Muscle of leg (tissue), 11 donors: Measurements from ENCODE around the gene ZNF296. TPM values are rescaled to one million over a fixed set of nuclear protein-coding genes. Genes with fewer than 3 reads are reported as not detected.
A peak's percentile ranks its signal among the peaks of the same experiment; 100 is the strongest.

Experiments used
- DNase-seq: peaks from one replicate; pipeline ENCODE4 v3.0.0; 2013
- H3K27ac ChIP-seq: one replicate; pipeline ENCODE4 v1.5.1; 2013; ENCODE audit warnings: mild to moderate bottlenecking, low read length, control low read depth
- H3K27me3 ChIP-seq: one replicate; pipeline ENCODE4 v1.6.1; 2013; ENCODE audit warnings: low read length; ENCODE audit not compliant: control insufficient read depth, insufficient read depth
- H3K36me3 ChIP-seq: one replicate; pipeline ENCODE4 v1.6.1; 2013; ENCODE audit warnings: low read length; ENCODE audit not compliant: control insufficient read depth, insufficient read depth
- H3K4me1 ChIP-seq: one replicate; pipeline ENCODE4 v1.6.1; 2013; ENCODE audit warnings: low read length; ENCODE audit not compliant: control insufficient read depth, insufficient read depth
- H3K4me3 ChIP-seq: one replicate; pipeline ENCODE4 v1.5.1; 2013; ENCODE audit warnings: low read length, control low read depth
- H3K9me3 ChIP-seq: replicated peaks from 2 replicates; pipeline ENCODE4 v1.6.1; 2013; ENCODE audit warnings: low read depth, low read length; ENCODE audit not compliant: control insufficient read depth
- WGBS: methylation state at CpG from one replicate; pipeline ENCODE4 v1.1.5; 2013; ENCODE audit warnings: missing lambda C conversion rate; ENCODE audit not compliant: insufficient coverage; 5-methylcytosine and 5-hydroxymethylcytosine counted together
- polyA plus RNA-seq, 8 donors: library from polyadenylated mRNA; unstranded; fragments of 120-200 nt; gene quantifications; one replicate each; pipeline versions ENCODE4 v1.2.1 to v1.2.3, GENCODE V29; 2013; ENCODE audit warnings: inconsistent platforms in 1 of 8, low replicate concordance in 1 of 8; ENCODE audit not compliant: insufficient read length in 8 of 8, insufficient read depth in 1 of 8
- total RNA-seq: library from RNA; stranded (reverse); fragments of 120-200 nt; gene quantifications from one replicate; pipeline ENCODE4 v1.2.4, GENCODE V29; 2013

ZNF296 gene
- total and polyA plus RNA-seq, 9 donors = 0.13 to 1.5 (median 0.65) TPM

- 84% methylated on average over 13 of the region's 14 CpGs for whole genome bisulfite sequencing
Measured at GRCh38 chr19:45045671-45046353, 30.5 kb downstream of the ZNF296 start.

DNA sequence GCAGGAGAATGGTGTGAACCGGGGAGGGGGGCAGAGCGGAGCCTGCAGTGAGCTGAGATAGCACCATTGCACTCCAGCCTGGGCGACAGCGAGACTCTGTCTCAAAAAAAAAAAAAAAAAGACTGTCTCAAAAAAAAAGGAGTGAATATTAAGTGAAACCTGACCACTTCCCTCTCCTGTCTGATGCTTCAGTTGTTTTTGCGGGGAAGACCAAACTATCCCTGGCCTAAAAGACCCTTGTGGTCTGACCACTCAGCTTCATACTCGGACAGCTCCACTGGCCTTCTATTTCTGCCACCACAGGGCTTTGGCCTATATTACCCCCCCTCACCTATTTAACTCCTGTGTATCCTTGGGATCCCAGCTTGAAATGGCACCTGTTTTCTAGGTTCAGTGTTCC lies 35.2 kb downstream of the ZNF296 start:
- WGBS = 64% methylated on average over 1 of the region's 6 CpGs
- no peak for DNase-seq
- Histone ChIP-seq H3K9me3 (no peaks in the 10 kb centered on the region), H3K4me3 (no peak overlapping the region), H3K27ac (no peak overlapping the region), H3K36me3 (peaks cover 58% of the 10 kb centered on the region), H3K27me3 (no peaks in the 10 kb centered on the region), H3K4me1 (peaks cover 15% of the 10 kb centered on the region)

More at GRCh38 chr19:45045671-45046353, 30.5 kb downstream of the ZNF296 start:
- DNase-seq = no peak
- no peaks in the 10 kb centered on the region for H3K27me3 ChIP-seq
- H3K27ac ChIP-seq = no peak overlapping the region
- H3K36me3 ChIP-seq = peaks cover 47% of the 10 kb centered on the region
- no peak overlapping the region for H3K4me3 ChIP-seq
- no peaks in the 10 kb centered on the region for H3K9me3 ChIP-seq
- H3K4me1 ChIP-seq = peaks cover 3% of the 10 kb centered on the region

DNA sequence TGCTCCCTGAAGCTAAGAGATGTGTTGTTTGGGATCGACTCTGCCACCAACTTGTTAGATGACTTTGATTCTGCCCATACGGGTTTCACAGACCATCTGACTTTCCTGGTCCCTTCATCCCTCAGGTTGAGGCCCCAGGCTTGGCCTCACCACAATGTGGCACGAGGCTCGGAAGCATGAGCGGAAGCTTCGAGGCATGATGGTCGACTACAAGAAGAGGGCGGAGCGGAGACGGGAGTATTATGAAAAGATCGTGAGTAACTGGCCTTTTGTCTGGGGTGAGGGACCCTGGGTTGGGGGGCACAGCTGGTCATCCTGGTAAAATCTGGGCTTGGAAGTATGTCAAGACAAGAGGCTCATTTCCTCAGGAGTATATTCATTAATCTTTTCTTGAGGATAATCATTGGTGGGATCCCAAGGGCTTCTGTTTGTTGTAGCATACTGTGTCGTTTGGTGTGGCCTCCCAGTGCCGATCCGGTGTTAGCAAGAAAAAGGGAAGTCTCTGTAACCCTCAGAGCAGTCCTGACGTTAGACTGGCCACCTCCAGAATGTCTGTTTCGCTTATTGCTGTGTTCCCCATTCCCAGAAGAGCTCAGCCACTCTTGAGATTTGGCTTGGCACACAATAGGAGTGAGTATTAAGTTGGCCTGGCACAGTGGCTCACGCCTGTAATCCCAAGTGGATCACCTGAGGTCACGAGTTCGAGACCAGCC lies 36.1 kb downstream of the ZNF296 start:
- Histone ChIP-seq H3K27me3 (no peaks in the 10 kb centered on the region), H3K9me3 (no peaks in the 10 kb centered on the region), H3K4me3 (peak overlapping the region; percentile 75), H3K36me3 (peaks cover 56% of the 10 kb centered on the region), H3K27ac (no peak overlapping the region), H3K4me1 (peaks cover 15% of the 10 kb centered on the region)
- peak; percentile 49 for DNase-seq
- 87% methylated on average over 12 of the region's 19 CpGs for WGBS

GRCh38 chr19:45038931-45039893 lies 37.1 kb downstream of the ZNF296 start, which contains the start of gene CLASRP:
TSS of gene CLASRP (plus strand) at chr19:45039045. CDS start at chr19:45040213, 1,168 bp downstream.
- peak; percentile 97 for DNase-seq
- peaks cover 54% of the 10 kb centered on the region for H3K36me3 ChIP-seq
- peak within 1 kb of the TSS; percentile 75 for H3K4me3 ChIP-seq
- peaks cover 15% of the 10 kb centered on the region for H3K4me1 ChIP-seq
- 2% methylated on average over 62 of the region's 62 CpGs for WGBS
- peak within 1 kb of the TSS; percentile 91 for H3K27ac ChIP-seq
- no peaks in the 10 kb centered on the region for H3K9me3 ChIP-seq
- H3K27me3 ChIP-seq = no peaks in the 10 kb centered on the region

DNA sequence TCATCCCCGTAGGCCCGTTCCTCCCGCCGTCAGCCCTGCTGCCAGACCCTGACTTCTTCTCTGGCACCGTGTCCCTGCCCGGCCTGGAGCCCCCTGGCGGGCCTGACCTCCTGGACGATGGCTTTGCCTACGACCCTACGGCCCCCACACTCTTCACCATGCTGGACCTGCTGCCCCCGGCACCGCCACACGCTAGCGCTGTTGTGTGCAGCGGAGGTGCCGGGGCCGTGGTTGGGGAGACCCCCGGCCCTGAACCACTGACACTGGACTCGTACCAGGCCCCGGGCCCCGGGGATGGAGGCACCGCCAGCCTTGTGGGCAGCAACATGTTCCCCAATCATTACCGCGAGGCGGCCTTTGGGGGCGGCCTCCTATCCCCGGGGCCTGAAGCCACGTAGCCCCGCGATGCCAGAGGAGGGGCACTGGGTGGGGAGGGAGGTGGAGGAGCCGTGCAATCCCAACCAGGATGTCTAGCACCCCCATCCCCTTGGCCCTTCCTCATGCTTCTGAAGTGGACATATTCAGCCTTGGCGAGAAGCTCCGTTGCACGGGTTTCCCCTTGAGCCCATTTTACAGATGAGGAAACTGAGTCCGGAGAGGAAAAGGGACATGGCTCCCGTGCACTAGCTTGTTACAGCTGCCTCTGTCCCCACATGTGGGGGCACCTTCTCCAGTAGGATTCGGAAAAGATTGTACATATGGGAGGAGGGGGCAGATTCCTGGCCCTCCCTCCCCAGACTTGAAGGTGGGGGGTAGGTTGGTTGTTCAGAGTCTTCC lies 38.7 kb downstream of the ZNF296 start:
- peaks cover 53% of the 10 kb centered on the region for H3K36me3 ChIP-seq
- no peak overlapping the region for H3K27ac ChIP-seq
- no peaks in the 10 kb centered on the region for H3K9me3 ChIP-seq
- DNase-seq = no peak
- no peaks in the 10 kb centered on the region for H3K27me3 ChIP-seq
- no peak overlapping the region for H3K4me3 ChIP-seq
- H3K4me1 ChIP-seq = peaks cover 15% of the 10 kb centered on the region
- WGBS = 86% methylated on average over 23 of the region's 37 CpGs

DNA sequence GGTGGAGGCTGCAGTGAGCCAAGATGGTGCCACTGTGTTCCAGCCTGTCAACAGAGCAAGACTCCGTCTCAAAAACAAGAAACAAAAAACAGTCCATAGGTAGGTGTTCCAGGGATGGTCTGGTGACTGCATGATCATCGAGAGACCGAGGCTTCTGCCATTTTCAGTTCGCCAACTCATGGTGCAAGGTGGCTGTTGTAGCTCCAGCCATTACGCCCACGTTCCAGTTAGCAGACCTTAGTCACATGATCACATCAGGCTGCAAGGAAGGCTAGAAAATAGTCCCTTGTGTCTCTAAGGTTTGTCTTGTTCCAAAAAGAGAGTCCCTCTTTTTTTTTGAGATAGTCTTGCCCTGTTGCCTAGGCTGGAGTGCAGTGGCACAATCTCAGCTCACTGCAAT lies 40.5 kb downstream of the ZNF296 start:
- 97% methylated on average over 5 of the region's 6 CpGs for WGBS
- no peaks in the 10 kb centered on the region for H3K9me3 ChIP-seq
- no peak for DNase-seq
- H3K27me3 ChIP-seq = no peaks in the 10 kb centered on the region
- H3K36me3 ChIP-seq = peaks cover 40% of the 10 kb centered on the region
- peaks cover 15% of the 10 kb centered on the region for H3K4me1 ChIP-seq
- H3K4me3 ChIP-seq = no peak overlapping the region
- H3K27ac ChIP-seq = no peak overlapping the region

- H3K27me3 ChIP-seq = no peaks in the 10 kb centered on the region
- no peak overlapping the region for H3K27ac ChIP-seq
- H3K4me1 ChIP-seq = no peaks in the 10 kb centered on the region
- 81% methylated on average over 18 of the region's 18 CpGs for WGBS
- H3K4me3 ChIP-seq = no peak overlapping the region
- peaks cover 51% of the 10 kb centered on the region for H3K36me3 ChIP-seq
- H3K9me3 ChIP-seq = no peaks in the 10 kb centered on the region
- DNase-seq = no peak
Measured at GRCh38 chr19:45032421-45032820, 43.9 kb downstream of the ZNF296 start.

- no peaks in the 10 kb centered on the region for H3K4me1 ChIP-seq
- H3K27ac ChIP-seq = no peak overlapping the region
- DNase-seq = no peak
- H3K4me3 ChIP-seq = no peak overlapping the region
- WGBS = 90% methylated on average over 4 of the region's 6 CpGs
- no peaks in the 10 kb centered on the region for H3K27me3 ChIP-seq
- H3K36me3 ChIP-seq = peaks cover 49% of the 10 kb centered on the region
- no peaks in the 10 kb centered on the region for H3K9me3 ChIP-seq
Measured at GRCh38 chr19:45030825-45031224, 45.5 kb downstream of the ZNF296 start.

- WGBS = 88% methylated on average over 2 of the region's 2 CpGs
- no peaks in the 10 kb centered on the region for H3K27me3 ChIP-seq
- H3K4me1 ChIP-seq = no peaks in the 10 kb centered on the region
- no peak overlapping the region for H3K4me3 ChIP-seq
- DNase-seq = no peak
- peaks cover 25% of the 10 kb centered on the region for H3K36me3 ChIP-seq
- no peaks in the 10 kb centered on the region for H3K9me3 ChIP-seq
- H3K27ac ChIP-seq = no peak overlapping the region
Measured at GRCh38 chr19:45027371-45027770, 48.9 kb downstream of the ZNF296 start.
